Inferior parietal cortex (tissue), 1 donor: ENCODE measurements around the gene PSMC3.

Source experiments
- DNase-seq: peaks from one replicate; pipeline ENCODE4 v3.0.0-alpha.2; 2016; ENCODE audit errors: extremely low spot score

Gene PSMC3

GRCh38 chr11:47413908-47414684 lies 12.1 kb downstream of the PSMC3 start:
- DNase-seq = no peak

DNA sequence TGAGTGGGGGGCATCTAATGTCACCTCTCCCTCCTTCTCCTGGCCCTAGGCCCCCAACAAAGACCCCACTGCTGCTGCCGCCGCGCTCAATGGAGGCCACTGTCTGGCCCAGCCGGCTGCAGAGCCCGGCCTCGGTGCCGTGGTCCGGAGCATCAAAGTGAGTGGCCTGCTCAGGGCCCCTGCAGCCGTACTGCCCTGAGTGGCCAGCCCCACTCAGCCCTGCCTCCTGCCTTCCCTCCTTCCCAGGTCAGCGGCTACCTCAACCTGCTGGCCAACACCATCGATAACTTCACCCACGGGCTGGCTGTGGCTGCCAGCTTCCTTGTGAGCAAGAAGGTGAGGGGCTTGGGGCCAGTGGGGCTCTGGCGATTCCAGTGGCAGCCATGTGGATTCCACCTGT lies 12.9 kb downstream of the PSMC3 start:
- DNase-seq = no peak

DNA sequence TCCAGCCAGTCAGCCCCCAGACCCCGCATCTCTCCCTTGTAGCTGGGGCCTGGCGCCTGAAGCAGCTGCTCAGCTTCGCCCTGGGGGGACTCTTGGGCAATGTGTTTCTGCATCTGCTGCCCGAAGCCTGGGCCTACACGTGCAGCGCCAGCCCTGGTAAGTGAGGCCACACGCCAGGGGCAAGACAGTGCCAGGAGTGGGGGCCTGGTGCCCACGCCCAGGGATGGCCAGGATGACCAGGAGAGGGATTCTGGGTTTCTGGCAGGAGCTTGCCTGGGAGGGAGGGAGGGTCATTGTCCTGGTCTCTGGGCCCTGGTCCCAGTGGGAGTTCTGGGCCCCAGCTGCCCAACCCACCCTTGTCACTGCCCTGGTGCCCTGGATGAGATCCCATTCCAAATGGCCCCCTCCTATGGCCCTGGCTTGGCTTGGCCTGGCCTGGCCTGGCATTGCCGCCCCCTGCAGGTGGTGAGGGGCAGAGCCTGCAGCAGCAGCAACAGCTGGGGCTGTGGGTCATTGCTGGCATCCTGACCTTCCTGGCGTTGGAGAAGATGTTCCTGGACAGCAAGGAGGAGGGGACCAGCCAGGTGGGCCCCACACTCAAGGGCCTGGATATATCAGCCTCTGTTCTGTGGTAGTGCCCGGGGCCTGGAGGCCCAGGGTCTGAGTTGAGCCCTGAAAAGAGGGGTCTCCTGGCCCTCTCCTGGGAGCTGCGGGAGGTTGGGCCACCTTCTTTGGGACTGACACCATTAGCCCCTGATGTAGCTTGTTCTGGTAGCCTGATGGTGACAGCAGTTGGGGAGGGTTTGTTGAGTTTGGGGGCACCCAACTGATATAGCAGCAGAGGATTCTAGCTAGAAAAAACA lies 14.1 kb downstream of the PSMC3 start:
- no peak for DNase-seq

GRCh38 chr11:47410370-47411264 lies 15.6 kb downstream of the PSMC3 start:
- no peak for DNase-seq

DNA sequence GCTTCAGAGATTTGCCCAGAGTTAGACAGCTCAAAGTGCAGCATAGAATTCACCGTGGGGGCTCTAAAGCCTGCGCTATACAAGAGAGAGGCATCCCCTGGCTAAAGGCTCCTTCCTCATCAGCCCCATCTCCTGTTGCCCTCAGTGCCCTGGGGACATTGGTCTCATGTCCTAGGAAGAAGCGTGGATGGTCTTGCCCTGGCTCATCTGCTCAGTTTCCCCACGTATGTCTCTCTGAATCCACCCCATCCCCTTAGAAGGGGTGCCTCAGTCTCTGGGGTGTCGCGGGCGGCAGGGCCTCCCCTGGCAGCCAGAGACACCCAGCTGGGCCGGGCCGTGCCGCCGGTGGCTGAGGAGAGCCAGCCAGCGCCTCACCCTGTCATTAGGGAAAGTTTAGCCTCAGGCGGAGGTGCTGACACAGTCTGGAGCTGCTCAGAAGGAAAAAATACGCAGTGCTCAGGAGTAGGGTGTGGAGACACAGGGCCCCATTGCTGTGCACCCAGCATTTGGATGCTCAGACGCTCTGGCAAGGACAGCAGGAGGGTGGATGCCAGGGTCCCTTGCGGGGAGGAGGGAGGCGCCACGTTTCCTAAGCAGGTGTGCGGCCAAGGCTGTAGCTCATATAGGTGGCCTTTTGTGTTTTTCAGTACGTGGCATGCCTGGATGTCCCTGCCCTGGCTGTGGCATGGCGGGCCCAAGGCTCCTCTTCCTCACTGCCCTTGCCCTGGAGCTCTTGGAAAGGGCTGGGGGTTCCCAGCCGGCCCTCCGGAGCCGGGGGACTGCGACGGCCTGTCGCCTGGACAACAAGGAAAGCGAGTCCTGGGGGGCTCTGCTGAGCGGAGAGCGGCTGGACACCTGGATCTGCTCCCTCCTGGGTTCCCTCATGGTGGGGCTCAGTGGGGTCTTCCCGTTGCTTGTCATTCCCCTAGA lies 16.5 kb downstream of the PSMC3 start:
- no peak for DNase-seq

- no peak for DNase-seq
Measured at GRCh38 chr11:47408598-47409439, 17.4 kb downstream of the PSMC3 start.

DNA sequence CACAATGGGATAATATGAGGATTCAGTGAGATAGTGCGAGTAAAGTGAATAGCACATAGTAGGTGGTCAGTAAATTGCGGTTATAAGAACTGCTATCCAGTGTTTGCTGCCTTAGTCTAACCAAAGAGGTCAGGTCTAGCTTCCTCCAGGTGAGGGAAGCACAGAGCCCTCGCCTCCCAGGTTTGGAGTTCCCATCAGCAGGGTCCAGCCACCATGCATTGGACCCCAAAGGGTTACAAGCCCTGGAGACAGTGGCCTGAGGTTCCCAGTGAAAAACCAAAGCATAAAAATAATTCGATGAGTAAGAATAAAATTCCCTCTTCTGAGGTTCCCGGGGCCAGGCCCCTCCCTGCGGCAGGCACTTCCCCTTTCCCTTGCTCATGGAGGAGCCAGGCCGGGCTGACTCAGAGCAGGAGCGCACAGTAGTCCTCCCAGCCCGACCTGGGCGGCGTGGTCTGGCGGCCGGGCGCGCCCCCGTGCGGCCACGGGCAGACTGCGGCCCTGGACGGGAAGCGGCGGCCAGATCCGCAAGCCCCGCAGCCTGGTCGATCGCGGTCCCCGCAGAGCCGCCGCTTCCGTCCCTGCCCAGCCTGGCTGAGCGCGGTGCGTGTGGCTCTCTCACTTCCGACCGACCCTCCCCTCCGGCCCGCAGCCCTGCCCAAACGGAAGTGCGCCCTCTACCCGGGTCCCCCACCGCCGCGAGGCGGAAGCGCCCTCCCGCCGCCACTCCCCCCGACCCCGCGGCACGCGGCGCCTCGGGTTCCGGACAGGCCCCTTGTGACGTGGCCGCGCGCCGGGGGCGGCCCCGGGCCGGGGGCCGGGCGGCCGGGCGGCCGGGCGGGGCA lies 18.3 kb downstream of the PSMC3 start, which contains the start of gene SLC39A13:
SLC39A13 (plus strand) TSS at position 845 of the 845 bp plus-strand sequence. CDS start 1,505 bp downstream, outside the sequence.
- peak; percentile 90 for DNase-seq

GRCh38 chr11:47406896-47407745 lies 19.1 kb downstream of the PSMC3 start:
- DNase-seq = no peak

GRCh38 chr11:47403571-47403970 lies 22.7 kb downstream of the PSMC3 start:
- DNase-seq = no peak

DNA sequence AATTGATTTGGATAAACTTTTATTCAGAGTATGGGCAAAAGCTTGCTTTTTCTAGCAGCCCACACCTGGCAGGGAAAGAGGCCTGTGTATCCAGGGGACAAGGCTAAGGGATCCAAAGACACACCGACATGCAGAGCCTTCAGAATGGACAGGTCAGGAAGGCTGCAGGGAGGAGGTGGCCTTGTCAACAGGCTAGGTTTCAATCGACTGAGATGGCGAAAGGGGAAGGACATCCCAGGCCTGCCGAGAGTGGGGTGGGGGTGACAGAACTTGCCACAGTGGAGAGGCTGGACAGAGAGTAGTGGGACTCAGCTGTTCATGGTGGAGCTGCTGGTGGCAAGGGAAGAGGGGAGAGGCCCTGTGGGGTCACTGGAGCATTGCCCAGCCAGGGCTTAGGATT lies 23.1 kb downstream of the PSMC3 start:
- no peak for DNase-seq

- no peak for DNase-seq
Measured at GRCh38 chr11:47400768-47401279, 25.4 kb downstream of the PSMC3 start.

- no peak for DNase-seq
Measured at GRCh38 chr11:47399860-47400767, 26.1 kb downstream of the PSMC3 start.

- DNase-seq = no peak
Measured at GRCh38 chr11:47398551-47398950, 27.7 kb downstream of the PSMC3 start.

GRCh38 chr11:47398011-47398410 lies 28.2 kb downstream of the PSMC3 start:
- DNase-seq = no peak

- no peak for DNase-seq
Measured at GRCh38 chr11:47396049-47396320, 30.3 kb downstream of the PSMC3 start.

GRCh38 chr11:47395223-47396048 lies 30.8 kb downstream of the PSMC3 start:
- no peak for DNase-seq
